ENCODE results near the gene FAM98A. TPM values are rescaled to one million over a fixed set of nuclear protein-coding genes. Genes with fewer than 3 reads are reported as not detected.

Gene FAM98A
- total RNA-seq, 1 experiment from 2014 or later = 91.1 TPM

DNA sequence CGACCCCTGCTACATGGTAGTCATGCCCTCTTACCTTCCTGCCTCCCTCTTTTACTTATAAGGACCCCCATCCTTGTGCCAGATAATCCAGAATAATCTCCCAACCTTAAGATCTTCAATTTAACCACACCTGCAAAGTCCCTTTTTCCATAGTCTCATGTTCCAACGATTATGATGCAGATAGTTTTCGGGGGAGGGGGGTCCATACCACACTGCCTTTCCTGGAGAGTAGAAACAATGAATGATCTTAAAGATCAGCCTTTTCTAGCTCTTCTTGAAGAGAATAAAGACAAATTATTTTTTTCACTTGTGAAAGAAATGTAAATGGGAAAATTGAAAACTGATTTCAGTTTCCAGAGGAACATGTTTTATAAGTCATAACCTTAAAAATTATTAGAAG is 4.3 kb upstream of the FAM98A start:
- DNase-seq (ENCODE audit: low spot score) (no peak), ATAC-seq (no peak)
- TF ChIP-seq, protein P1, sequence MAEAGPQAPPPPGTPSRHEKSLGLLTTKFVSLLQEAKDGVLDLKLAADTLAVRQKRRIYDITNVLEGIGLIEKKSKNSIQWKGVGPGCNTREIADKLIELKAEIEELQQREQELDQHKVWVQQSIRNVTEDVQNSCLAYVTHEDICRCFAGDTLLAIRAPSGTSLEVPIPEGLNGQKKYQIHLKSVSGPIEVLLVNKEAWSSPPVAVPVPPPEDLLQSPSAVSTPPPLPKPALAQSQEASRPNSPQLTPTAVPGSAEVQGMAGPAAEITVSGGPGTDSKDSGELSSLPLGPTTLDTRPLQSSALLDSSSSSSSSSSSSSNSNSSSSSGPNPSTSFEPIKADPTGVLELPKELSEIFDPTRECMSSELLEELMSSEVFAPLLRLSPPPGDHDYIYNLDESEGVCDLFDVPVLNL (CRISPR knock-in tag; IDR thresholded peaks at IDR 0.05; ENCODE audit: borderline replicate concordance, low read depth) = no peak
- 0 out of 2 replicates have a peak, but pooled peaks have one; percentile 43 for TF ChIP-seq TEAD1 (CRISPR knock-in tag; IDR thresholded peaks at IDR 0.05)
- TF ChIP-seq CREB1 (CRISPR knock-in tag; IDR thresholded peaks at IDR 0.05) = no peak
- Mint-ChIP-seq H3K4me1 (peaks cover 71% of the 10 kb centered on the region), H3K9me3 (no peaks in the 10 kb centered on the region), H3K4me3 (peak overlapping the region; percentile 42), H3K27ac (peak overlapping the region; percentile 93), H3K27me3 (ENCODE audit: low read depth) (no peaks in the 10 kb centered on the region), H3K36me3 (peaks cover 9% of the 10 kb centered on the region)
- ChIA-PET POLR2A (no interaction called here), CTCF (no interaction called here)

DNA sequence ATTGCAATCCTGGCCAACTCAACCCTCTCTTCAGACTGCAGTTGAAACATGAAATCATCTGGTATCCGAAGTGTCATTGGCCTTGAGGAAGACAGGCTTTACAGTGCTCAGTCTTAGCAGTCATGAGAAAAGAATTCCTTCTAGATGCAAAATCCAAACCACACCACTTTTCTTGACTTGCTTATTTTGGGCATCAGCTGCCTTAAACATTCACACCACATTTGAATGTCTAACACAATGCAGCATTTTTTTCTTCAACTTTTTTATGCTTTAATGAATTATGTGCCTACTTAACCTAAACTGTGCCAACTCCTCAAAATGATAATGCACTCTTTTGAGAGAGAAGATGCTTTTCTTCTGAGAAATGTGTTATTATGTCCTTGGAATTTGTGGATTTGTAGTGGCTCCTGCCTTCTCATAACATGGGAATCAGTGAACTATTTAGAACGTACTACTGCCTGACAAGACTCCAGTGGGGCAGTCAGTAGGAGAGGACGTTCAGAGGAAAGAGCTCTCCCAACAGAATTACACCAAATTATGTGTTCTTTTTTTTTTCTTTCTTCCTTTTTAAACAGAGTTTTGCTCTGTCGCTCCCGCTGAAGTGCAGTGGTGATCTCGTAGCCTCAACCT is 3.2 kb upstream of the FAM98A start:
- DNase-seq (ENCODE audit: low spot score) = no peak
- CTCF ChIA-PET = no interaction called here
- no peak for ATAC-seq
- Mint-ChIP-seq H3K9me3 (no peaks in the 10 kb centered on the region), H3K4me3 (no peak overlapping the region), H3K27ac (peak overlapping the region; percentile 72), H3K36me3 (peaks cover 9% of the 10 kb centered on the region), H3K4me1 (peaks cover 66% of the 10 kb centered on the region), H3K27me3 (ENCODE audit: low read depth) (no peaks in the 10 kb centered on the region)
- POLR2A ChIA-PET = no interaction called here
- TF ChIP-seq RELA (CRISPR knock-in tag; IDR thresholded peaks at IDR 0.05; ENCODE audit: borderline replicate concordance) = no peak
- TF ChIP-seq, protein P2, sequence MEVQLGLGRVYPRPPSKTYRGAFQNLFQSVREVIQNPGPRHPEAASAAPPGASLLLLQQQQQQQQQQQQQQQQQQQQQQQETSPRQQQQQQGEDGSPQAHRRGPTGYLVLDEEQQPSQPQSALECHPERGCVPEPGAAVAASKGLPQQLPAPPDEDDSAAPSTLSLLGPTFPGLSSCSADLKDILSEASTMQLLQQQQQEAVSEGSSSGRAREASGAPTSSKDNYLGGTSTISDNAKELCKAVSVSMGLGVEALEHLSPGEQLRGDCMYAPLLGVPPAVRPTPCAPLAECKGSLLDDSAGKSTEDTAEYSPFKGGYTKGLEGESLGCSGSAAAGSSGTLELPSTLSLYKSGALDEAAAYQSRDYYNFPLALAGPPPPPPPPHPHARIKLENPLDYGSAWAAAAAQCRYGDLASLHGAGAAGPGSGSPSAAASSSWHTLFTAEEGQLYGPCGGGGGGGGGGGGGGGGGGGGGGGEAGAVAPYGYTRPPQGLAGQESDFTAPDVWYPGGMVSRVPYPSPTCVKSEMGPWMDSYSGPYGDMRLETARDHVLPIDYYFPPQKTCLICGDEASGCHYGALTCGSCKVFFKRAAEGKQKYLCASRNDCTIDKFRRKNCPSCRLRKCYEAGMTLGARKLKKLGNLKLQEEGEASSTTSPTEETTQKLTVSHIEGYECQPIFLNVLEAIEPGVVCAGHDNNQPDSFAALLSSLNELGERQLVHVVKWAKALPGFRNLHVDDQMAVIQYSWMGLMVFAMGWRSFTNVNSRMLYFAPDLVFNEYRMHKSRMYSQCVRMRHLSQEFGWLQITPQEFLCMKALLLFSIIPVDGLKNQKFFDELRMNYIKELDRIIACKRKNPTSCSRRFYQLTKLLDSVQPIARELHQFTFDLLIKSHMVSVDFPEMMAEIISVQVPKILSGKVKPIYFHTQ (CRISPR knock-in tag; IDR thresholded peaks at IDR 0.05) = no peak
- TF ChIP-seq, protein P3, sequence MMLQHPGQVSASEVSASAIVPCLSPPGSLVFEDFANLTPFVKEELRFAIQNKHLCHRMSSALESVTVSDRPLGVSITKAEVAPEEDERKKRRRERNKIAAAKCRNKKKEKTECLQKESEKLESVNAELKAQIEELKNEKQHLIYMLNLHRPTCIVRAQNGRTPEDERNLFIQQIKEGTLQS (CRISPR knock-in tag; conservative IDR thresholded peaks at IDR 0.05) = no peak
- no peak for TF ChIP-seq ZNF416 (CRISPR knock-in tag; IDR thresholded peaks at IDR 0.05)
- TF ChIP-seq GTF2I (CRISPR knock-in tag; conservative IDR thresholded peaks at IDR 0.05) = no peak
- no peak for TF ChIP-seq ELF4 (CRISPR knock-in tag; IDR thresholded peaks at IDR 0.05; ENCODE audit: low read depth)

DNA sequence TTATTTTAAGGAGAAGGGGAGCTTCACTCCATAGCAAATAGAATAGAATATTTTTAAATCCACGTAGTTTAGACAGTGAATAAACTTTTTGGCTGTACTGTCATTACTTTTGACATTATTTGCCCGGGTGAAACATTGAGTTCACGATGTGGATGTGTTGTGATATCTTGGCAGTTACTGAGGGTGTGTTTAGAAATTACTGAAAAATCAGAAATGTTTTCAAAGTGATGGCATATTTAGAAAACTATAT is 769 bp upstream of the FAM98A start:
- Mint-ChIP-seq H3K4me1 (peaks cover 53% of the 10 kb centered on the region), H3K36me3 (peaks cover 6% of the 10 kb centered on the region), H3K27me3 (ENCODE audit: low read depth) (no peaks in the 10 kb centered on the region), H3K9me3 (no peaks in the 10 kb centered on the region), H3K27ac (peak overlapping the region; percentile 81), H3K4me3 (peak overlapping the region; percentile 95)
- no peak for ATAC-seq
- ChIA-PET CTCF (interaction anchor here (1.3 to 2.3 kb wide), 6 partner anchors 9 to 204 kb away, joined by 4 to 15 read pairs (median 8); no protein-coding TSS in a partner anchor), POLR2A (interaction anchor here (1.1 kb wide), 1 partner anchor 14 kb away, joined by 3 read pairs; no protein-coding TSS in a partner anchor)
- no peak for DNase-seq (ENCODE audit: low spot score)
- TF ChIP-seq, protein P4, sequence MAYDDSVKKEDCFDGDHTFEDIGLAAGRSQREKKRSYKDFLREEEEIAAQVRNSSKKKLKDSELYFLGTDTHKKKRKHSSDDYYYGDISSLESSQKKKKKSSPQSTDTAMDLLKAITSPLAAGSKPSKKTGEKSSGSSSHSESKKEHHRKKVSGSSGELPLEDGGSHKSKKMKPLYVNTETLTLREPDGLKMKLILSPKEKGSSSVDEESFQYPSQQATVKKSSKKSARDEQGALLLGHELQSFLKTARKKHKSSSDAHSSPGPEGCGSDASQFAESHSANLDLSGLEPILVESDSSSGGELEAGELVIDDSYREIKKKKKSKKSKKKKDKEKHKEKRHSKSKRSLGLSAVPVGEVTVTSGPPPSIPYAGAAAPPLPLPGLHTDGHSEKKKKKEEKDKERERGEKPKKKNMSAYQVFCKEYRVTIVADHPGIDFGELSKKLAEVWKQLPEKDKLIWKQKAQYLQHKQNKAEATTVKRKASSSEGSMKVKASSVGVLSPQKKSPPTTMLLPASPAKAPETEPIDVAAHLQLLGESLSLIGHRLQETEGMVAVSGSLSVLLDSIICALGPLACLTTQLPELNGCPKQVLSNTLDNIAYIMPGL (CRISPR knock-in tag; IDR thresholded peaks at IDR 0.05) = no peak
- no peak for TF ChIP-seq ZNF671 (CRISPR knock-in tag; IDR thresholded peaks at IDR 0.05)
- TF ChIP-seq, protein P5, sequence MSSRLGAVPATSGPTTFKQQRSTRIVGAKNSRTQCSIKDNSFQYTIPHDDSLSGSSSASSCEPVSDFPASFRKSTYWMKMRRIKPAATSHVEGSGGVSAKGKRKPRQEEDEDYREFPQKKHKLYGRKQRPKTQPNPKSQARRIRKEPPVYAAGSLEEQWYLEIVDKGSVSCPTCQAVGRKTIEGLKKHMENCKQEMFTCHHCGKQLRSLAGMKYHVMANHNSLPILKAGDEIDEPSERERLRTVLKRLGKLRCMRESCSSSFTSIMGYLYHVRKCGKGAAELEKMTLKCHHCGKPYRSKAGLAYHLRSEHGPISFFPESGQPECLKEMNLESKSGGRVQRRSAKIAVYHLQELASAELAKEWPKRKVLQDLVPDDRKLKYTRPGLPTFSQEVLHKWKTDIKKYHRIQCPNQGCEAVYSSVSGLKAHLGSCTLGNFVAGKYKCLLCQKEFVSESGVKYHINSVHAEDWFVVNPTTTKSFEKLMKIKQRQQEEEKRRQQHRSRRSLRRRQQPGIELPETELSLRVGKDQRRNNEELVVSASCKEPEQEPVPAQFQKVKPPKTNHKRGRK (CRISPR knock-in tag; IDR thresholded peaks at IDR 0.05; ENCODE audit: borderline replicate concordance) = no peak
- TF ChIP-seq SMAD4 (CRISPR knock-in tag; IDR thresholded peaks at IDR 0.05) = no peak
- no peak for TF ChIP-seq CREM (CRISPR knock-in tag; IDR thresholded peaks at IDR 0.05)
- TF ChIP-seq, protein P6, sequence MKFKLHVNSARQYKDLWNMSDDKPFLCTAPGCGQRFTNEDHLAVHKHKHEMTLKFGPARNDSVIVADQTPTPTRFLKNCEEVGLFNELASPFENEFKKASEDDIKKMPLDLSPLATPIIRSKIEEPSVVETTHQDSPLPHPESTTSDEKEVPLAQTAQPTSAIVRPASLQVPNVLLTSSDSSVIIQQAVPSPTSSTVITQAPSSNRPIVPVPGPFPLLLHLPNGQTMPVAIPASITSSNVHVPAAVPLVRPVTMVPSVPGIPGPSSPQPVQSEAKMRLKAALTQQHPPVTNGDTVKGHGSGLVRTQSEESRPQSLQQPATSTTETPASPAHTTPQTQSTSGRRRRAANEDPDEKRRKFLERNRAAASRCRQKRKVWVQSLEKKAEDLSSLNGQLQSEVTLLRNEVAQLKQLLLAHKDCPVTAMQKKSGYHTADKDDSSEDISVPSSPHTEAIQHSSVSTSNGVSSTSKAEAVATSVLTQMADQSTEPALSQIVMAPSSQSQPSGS (CRISPR knock-in tag; IDR thresholded peaks at IDR 0.05; ENCODE audit: borderline replicate concordance, low read depth) = no peak
- TF ChIP-seq HMGA2 (CRISPR knock-in tag; IDR thresholded peaks at IDR 0.05) = no peak
- TF ChIP-seq TEAD4 (CRISPR knock-in tag; IDR thresholded peaks at IDR 0.05) = no peak
- TF ChIP-seq, protein P7, sequence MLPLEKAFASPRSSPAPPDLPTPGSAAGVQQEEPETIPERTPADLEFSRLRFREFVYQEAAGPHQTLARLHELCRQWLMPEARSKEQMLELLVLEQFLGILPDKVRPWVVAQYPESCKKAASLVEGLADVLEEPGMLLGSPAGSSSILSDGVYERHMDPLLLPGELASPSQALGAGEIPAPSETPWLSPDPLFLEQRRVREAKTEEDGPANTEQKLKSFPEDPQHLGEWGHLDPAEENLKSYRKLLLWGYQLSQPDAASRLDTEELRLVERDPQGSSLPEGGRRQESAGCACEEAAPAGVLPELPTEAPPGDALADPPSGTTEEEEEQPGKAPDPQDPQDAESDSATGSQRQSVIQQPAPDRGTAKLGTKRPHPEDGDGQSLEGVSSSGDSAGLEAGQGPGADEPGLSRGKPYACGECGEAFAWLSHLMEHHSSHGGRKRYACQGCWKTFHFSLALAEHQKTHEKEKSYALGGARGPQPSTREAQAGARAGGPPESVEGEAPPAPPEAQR (CRISPR knock-in tag; IDR thresholded peaks at IDR 0.05) = no peak

Data from WTC11 (cell line).